ENCODE results near the gene DAZAP1.

DAZAP1 gene

DNA sequence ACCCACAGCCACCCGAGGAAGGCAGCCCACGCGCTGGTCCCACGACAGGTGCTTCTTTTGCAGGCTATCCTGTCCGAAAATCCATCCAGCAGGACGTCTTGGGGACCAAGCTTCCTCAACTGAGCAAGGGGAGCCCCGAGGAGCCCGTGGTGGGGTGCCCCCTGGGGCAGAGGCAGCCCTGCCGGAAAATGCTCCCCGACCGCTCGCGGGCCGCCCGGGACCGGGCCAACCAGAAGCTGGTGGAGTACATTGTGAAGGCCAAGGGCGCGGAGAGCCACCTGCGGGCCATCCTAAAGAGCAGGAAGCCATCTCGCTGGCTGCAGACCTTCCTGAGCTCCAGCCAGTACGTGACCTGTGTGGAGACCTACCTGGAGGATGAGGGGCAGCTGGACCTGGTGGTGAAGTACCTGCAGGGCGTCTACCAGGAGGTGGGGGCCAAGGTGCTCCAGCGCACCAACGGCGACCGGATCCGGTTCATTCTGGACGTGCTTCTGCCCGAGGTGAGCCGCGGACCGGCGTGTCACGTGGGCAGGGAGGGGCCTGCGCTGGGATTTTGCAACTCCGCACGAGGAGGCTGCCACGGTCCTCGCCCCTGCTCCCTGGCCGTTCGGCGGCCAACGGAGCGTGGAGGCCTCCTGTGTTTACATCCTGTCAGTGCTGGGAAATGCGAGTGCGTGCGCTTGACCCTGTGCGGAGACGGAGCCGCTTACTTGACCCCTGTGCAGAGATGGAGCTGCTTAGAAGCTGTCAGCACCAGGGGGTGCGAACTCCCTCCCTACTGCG is 36.6 kb upstream of the DAZAP1 start:
- H3K9me3 Mint-ChIP-seq, result no peaks in the 10 kb centered on the region
- ATAC-seq, result no peak
- no peak overlapping the region for H3K4me3 Mint-ChIP-seq
- H3K36me3 Mint-ChIP-seq, result peaks cover 56% of the 10 kb centered on the region
- DNase-seq (ENCODE audit: low spot score in 2 of 2), result no peak
- no peaks in the 10 kb centered on the region for H3K4me1 Mint-ChIP-seq
- H3K27ac Mint-ChIP-seq, result no peak overlapping the region

DNA sequence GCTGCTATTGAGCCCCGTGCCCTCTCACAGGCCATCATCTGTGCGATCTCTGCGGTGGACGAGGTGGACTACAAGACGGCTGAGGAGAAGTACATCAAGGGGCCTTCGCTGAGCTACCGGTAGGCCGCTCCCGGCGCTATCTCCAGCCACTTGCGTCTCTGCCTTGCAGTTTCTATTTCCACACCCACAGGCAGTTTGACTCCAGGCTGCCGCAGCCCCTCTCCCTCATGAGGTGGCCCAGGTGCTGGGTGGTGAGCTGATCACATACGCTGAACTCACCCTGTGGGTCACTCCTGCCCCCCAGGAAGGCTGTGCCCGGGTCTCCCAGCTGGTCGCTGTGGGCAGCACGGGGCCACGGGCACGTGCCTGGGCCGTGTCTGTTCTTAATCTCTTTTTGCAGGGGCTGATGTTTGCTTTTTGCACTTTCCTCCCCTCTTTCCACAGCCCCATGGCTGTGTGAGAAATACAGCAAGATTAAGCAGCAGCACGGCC is 34.3 kb upstream of the DAZAP1 start:
- Mint-ChIP-seq H3K36me3 (peaks cover 62% of the 10 kb centered on the region), H3K4me3 (no peak overlapping the region), H3K4me1 (no peaks in the 10 kb centered on the region), H3K9me3 (no peaks in the 10 kb centered on the region), H3K27ac (no peak overlapping the region)
- ATAC-seq, result no peak
- DNase-seq (ENCODE audit: low spot score in 2 of 2), result no peak

DNA sequence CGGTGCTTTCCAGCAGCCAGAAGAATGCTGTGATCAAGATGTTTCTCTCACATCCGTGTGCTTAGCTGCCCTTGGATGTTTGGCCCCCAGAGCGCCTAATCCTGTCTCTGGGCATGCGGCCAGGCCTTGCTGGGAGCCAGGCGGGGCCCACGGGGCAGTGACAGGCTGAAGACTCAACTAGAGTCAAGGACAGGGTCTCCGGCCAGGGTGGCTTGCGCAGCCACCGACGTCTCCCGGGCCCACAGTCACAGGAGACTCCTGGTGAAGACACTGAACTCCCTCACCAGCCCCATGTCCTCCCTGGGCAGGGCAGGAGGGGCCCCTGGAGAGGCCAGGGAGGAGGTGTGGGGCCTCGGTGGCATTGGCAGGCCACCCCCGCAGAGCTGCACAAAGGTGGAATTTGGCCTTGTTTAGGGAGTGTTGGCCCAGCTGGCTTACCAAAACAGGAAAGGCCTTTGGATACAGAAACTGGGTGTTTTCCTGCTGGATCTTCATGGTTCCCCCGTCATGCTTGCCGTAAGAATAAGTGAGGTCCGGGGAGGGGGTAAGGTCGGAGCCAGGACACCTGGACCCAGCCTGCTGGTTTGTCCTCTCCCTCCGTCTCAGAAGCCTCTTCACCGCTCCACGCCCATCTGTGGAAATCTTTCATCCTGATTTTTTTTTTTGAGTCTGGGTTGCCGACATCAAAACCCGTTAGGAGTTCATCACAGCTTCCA is 33.7 kb upstream of the DAZAP1 start:
- H3K27ac Mint-ChIP-seq, result no peak overlapping the region
- H3K9me3 Mint-ChIP-seq, result no peaks in the 10 kb centered on the region
- no peak overlapping the region for H3K4me3 Mint-ChIP-seq
- H3K4me1 Mint-ChIP-seq, result no peaks in the 10 kb centered on the region
- no peak for DNase-seq (ENCODE audit: low spot score in 2 of 2)
- peaks cover 62% of the 10 kb centered on the region for H3K36me3 Mint-ChIP-seq
- no peak for ATAC-seq

DNA sequence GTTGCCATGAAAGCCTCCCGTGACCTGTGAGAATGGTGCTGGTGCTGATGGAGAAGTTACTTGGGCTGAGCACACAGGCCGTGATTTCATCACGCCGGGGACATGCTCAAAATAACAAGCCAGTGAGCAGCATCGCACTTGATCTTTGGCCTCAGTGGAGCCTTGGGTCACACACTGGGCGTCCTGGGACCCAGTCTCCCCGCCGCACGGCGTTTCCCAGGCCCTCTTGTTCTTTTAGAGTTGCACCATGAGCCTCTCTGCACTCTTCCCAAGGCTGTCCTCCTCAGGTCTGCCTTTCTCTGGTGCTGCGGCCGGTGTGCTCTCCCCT is 33.2 kb upstream of the DAZAP1 start:
- Mint-ChIP-seq H3K4me1 (no peaks in the 10 kb centered on the region), H3K4me3 (no peak overlapping the region), H3K36me3 (peaks cover 62% of the 10 kb centered on the region), H3K9me3 (no peaks in the 10 kb centered on the region), H3K27ac (no peak overlapping the region)
- DNase-seq (ENCODE audit: low spot score in 2 of 2) (no peak), ATAC-seq (no peak)

DNA sequence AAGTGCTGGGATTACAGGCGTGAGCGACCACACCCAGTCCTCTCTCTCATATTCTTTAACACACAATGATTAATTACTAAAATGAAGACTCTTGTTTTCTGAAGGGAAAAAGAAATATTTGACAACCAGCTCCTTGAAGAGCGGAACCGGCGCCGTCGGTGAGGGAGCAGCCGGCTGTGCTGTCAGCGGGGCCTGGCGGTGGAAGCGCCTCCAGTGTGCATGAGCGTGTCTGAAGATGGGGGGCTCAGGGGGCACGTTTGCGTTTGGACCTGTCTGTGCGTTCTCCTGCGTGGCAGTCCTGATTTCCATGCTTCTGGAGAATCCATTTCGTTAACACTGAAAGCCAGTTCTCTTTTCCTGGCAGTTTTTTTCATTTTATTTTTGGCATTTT is 31.0 kb upstream of the DAZAP1 start:
- no peaks in the 10 kb centered on the region for H3K9me3 Mint-ChIP-seq
- no peaks in the 10 kb centered on the region for H3K4me1 Mint-ChIP-seq
- H3K27ac Mint-ChIP-seq, result no peak overlapping the region

DNA sequence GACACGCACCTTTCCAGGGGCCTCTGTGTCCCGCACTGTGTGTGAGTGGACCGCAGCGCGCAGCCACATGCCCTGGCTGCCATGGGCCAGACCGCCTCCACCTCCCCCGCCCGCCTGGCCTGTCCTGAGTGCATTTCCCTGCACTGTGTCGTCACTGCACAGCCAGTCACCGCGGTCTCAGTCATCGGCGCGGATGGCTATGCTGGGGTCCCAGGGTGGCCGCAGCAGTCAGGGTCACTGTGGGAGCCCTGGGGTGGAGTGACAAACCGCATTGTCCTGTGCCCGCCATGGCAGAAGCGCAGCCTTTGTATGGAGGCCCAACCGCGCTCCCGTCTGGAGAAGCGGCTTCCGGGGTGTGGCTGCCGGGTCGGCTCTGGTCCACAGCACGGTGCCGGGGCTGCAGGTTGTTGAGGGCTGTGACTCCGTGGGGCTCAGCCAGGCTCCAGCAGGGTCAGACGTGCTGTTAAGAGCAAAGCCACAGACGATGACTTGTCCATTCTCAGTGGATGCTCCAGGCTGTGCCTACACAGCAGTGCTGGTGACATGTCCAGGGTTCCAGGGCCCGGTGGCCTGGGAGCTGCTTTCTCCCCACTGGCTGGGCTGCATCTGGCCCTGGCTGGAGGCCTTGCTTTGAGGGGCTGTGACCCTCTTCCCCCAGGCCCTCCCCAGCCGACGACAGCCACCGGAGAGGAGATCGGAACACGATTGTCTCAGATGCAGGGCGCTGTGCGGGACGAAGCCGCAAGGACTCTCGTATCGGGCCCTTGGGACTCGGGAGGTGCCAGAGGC is 30.0 kb upstream of the DAZAP1 start:
- Mint-ChIP-seq H3K36me3 (peaks cover 34% of the 10 kb centered on the region), H3K27ac (no peak overlapping the region), H3K4me1 (no peaks in the 10 kb centered on the region), H3K4me3 (no peak overlapping the region), H3K9me3 (no peaks in the 10 kb centered on the region)
- no peak for ATAC-seq
- no peak for DNase-seq (ENCODE audit: low spot score in 2 of 2)

More for the DNA sequence above, 31.0 kb upstream of the DAZAP1 start:
- DNase-seq (ENCODE audit: low spot score in 2 of 2) (no peak), ATAC-seq (no peak)
- Mint-ChIP-seq H3K4me3 (no peak overlapping the region), H3K36me3 (peaks cover 41% of the 10 kb centered on the region)

DNA sequence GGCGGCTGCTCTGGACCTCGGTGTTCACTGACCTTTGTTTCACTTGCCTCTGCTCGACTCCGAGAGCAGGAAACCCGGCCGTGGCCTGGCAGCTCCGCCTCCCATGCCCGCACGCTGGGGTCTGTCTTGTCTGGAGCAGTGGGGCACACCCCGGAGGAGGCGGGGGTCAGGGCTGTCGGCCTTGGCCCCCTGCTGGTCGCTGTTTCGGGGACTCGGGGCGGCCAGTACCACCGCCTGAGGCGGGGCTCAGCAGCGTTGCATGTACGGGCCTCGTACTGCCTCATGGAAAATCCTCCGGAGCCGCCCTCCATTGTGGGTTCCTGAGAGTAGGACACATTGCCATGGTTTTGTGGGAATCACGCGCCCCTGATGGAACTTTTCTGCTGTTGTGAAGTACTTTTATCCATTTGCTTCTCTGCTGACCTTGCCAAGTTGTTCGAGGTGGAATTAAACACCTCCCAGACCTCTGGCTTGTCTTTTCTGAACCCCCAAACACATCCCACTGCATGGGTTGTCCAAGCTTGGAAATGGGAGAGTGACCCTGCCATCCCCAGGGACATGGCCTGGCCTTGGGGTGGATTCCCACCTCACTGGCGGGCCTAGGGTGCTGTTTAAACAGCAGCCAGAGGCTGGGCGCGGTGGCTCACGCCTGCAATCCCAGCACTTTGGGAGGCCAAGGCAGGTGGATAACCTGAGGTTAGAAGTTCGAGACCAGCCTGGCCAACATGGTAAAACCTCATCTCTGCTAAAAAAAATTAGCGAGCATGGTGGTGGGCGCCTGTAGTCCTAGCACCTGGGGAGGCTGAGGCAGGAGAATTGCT is 29.2 kb upstream of the DAZAP1 start:
- H3K27ac Mint-ChIP-seq, result no peak overlapping the region
- DNase-seq (ENCODE audit: low spot score in 2 of 2) (no peak), ATAC-seq (no peak)
- H3K36me3 Mint-ChIP-seq, result peaks cover 36% of the 10 kb centered on the region
- no peak overlapping the region for H3K4me3 Mint-ChIP-seq
- peaks cover 6% of the 10 kb centered on the region for H3K4me1 Mint-ChIP-seq
- no peaks in the 10 kb centered on the region for H3K9me3 Mint-ChIP-seq

DNA sequence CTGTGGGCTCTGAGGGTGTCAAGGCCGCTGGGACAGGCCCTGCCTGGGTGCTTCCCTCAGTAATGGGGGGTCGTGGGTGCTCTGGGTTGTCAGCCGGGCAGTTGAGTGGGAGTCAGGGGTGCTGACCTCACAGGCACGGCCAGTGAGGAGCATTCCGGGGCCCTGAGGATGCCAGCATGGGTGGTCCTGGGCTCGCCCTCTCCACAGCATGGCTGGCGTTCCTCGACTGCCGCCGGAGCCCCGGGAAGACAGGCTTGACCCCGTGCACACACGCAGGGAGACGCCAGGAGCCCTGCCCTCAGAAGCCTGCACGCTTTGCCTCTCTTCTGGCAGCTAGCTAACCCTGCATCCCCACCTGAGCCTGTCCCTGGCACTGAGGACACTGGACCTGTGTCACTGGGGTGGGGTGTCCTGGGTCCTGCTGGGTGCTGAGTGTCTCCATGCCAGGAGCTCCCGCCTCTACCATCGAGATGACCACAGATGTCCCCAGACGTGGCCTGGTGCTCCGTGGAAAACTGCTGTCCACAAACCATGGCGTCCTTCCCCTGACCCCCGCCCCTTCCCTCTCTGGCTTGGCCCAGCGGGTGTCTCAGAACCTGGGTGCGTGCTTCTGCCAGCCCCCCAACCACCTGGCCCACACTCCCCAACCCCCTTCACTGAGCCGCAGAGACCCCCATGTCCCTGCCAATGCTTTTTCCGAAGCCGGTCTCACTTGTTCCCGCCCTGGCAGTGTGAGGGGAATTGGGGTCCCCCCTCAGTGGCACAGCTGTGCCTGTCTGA is 28.1 kb upstream of the DAZAP1 start:
- Mint-ChIP-seq H3K27ac (no peak overlapping the region), H3K4me3 (no peak overlapping the region), H3K4me1 (peaks cover 12% of the 10 kb centered on the region), H3K36me3 (peaks cover 40% of the 10 kb centered on the region), H3K9me3 (no peaks in the 10 kb centered on the region)
- no peak for DNase-seq (ENCODE audit: low spot score in 2 of 2)
- ATAC-seq, result no peak

DNA sequence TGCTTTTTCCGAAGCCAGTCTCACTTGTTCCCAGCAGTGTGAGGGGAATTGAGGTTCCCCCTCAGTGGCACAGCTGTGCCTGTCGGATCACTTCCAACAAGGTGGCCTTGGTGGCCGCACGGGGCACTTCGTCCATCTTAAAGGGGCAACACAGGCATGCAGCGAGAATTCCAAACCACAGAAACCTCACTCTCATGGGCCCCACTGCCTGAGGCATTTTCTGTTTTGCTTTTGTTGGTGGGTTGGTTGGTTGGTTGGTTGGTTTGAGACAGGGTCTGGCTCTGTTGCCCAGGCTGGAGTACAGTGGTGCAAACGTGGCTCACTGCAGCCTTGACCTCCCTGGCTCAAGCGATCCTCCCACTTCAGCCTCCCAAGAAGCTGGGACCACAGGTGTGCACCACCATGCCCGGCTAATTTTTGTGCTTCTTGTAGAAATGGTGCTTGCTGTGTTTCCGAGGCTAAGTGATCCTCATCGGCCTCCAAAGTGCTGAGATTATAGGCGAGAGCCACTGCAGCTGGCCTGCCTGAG is 27.4 kb upstream of the DAZAP1 start:
- H3K36me3 Mint-ChIP-seq, result peaks cover 37% of the 10 kb centered on the region
- H3K4me3 Mint-ChIP-seq, result no peak overlapping the region
- DNase-seq (ENCODE audit: low spot score in 2 of 2) (no peak), ATAC-seq (no peak)
- no peak overlapping the region for H3K27ac Mint-ChIP-seq
- no peaks in the 10 kb centered on the region for H3K9me3 Mint-ChIP-seq
- H3K4me1 Mint-ChIP-seq, result peaks cover 19% of the 10 kb centered on the region

DNA sequence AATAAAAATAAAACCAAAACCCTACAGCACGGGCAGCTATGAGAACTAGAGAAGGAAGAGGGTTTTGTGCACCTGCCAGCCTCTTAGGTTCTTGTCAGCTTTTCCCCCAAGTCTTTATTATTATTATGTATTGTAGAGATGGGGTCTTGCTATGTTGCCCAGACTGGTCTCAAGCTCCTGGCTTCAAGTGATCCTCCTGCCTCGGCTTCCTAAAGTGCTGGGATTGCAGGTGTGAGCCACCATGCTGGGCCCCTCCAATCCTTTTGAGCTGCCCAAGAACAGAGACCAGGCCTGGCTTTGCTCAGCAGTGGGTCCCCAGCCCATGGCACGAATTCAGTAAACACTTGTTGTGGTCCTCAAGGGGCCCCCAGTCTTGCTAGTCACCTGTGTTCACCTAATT is 25.1 kb upstream of the DAZAP1 start:
- Mint-ChIP-seq H3K27ac (no peak overlapping the region), H3K4me3 (no peak overlapping the region)

DNA sequence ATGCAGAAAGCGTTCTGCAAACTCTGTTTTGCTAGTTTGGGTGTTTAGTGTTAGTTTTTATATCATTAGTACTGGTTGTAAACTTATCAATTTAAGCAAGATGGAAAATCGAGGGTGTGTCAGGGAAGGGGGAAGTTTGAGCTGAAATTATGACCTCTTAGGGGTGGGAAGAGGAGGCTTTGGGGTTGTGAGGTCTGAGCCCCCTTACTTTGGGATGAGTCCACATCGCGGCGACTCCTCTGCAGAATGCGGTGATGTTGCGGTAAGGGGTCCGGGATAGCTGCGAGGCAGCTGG is 24.4 kb upstream of the DAZAP1 start:
- DNase-seq (ENCODE audit: low spot score in 2 of 2) (no peak), ATAC-seq (no peak)
- Mint-ChIP-seq H3K4me1 (peaks cover 25% of the 10 kb centered on the region), H3K36me3 (peaks cover 23% of the 10 kb centered on the region), H3K4me3 (peak overlapping the region; percentile 86), H3K27ac (peak overlapping the region; percentile 100), H3K9me3 (no peaks in the 10 kb centered on the region)

More for the DNA sequence above, 25.1 kb upstream of the DAZAP1 start:
- H3K4me1 Mint-ChIP-seq, result peaks cover 24% of the 10 kb centered on the region
- no peak for ATAC-seq
- no peaks in the 10 kb centered on the region for H3K9me3 Mint-ChIP-seq
- peaks cover 23% of the 10 kb centered on the region for H3K36me3 Mint-ChIP-seq
- no peak for DNase-seq (ENCODE audit: low spot score in 2 of 2)

DNA sequence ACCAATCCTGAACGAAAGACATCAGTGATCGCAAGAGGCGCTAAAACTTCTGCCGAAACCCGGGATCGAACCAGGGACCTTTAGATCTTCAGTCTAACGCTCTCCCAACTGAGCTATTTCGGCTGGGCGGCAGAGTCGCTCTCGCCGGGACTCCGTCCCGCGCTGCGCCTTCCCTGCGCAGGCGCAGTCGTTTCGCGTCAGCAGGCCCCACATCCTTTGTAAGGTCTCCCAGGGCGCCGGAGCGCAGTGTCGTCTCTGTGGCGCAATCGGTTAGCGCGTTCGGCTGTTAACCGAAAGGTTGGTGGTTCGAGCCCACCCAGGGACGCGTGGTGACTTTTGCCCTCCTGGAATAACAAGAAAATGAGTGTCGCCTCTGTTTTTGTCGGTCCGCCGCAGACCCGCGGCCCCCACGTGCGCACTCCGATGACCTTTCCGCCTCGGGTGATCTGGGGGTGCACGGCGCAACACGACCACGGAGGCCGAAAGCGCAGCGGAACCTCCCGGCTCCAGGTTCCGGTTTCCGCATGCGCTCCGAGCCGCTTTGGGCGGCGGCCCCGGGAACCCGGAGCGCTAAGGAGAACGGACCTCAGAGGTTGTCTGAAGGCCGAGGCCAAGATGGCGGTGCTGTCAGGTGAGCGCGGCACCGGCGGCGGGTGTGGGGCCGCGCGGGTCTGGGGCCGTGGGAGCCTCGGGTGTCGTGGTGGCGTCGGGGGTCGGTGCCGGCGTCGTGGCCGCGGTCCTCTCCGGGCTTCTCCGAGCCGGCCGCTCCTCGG is 23.9 kb upstream of the DAZAP1 start, which contains the start of gene NDUFS7:
Gene NDUFS7, plus strand, starts transcription at position 596 of the 773 bp plus-strand sequence. Its CDS starts 20 bp downstream, at position 616.
- no peaks in the 10 kb centered on the region for H3K9me3 Mint-ChIP-seq
- DNase-seq (ENCODE audit: low spot score in 2 of 2), result peak; percentile 99 to 100
- H3K27ac Mint-ChIP-seq, result peak within 1 kb of the TSS; percentile 100
- H3K36me3 Mint-ChIP-seq, result peaks cover 23% of the 10 kb centered on the region
- peak within 1 kb of the TSS; percentile 86 for H3K4me3 Mint-ChIP-seq
- peaks cover 25% of the 10 kb centered on the region for H3K4me1 Mint-ChIP-seq
- ATAC-seq, result peak; percentile 92

DNA sequence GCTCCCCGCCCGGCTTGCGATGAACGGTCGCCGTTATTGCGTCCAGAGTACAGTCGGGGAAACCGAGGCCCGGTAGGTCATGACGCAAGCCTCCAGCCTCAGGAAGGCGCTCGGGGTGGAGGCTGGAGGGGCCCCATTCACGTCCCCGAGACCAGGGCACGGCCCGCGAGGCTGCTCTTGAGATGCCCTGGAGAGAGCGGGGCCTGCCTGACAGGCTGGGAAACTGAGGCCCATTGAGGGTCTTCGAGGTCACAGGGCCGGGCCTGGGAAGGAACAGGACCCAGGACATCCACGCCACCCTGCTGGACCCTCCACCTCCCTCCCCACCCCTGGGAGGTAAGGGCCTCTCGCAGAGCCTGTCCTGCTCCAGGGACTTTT is 23.3 kb upstream of the DAZAP1 start:
- ATAC-seq, result no peak

More for the DNA sequence above, 23.3 kb upstream of the DAZAP1 start:
- Mint-ChIP-seq H3K36me3 (peaks cover 23% of the 10 kb centered on the region), H3K27ac (peak overlapping the region; percentile 100), H3K4me1 (peaks cover 25% of the 10 kb centered on the region), H3K4me3 (peak overlapping the region; percentile 86), H3K9me3 (no peaks in the 10 kb centered on the region)
- no peak for DNase-seq (ENCODE audit: low spot score in 2 of 2)
